IPS-20b (cell line): ENCODE results near the gene NINJ1.
"Not testable (repeated sequence)": the region's sequence is repeated elsewhere in the genome, so short reads cannot be mapped to it uniquely, and the experiment has no call there.

Experiments
- H3K27ac ChIP-seq: one replicate; pipeline ENCODE4 v1.5.1; 2013; ENCODE audit warnings: low read length
- H3K27me3 ChIP-seq: 2 replicates; pipeline ENCODE4 v1.6.1; 2013; ENCODE audit warnings: mild to moderate bottlenecking, low read length, inconsistent platforms; ENCODE audit not compliant: insufficient read depth
- H3K36me3 ChIP-seq: 2 replicates; pipeline ENCODE4 v1.6.1; 2013; ENCODE audit warnings: low read depth, mild to moderate bottlenecking, inconsistent platforms, low read length, moderate library complexity; ENCODE audit not compliant: insufficient read depth
- H3K4me1 ChIP-seq: 2 replicates; pipeline ENCODE4 v1.6.1; 2013; ENCODE audit warnings: mild to moderate bottlenecking, control low read depth, inconsistent platforms, low read length, moderate library complexity; ENCODE audit not compliant: insufficient read depth
- H3K4me3 ChIP-seq: 2 replicates; pipeline ENCODE4 v1.5.1; 2013; ENCODE audit warnings: mild to moderate bottlenecking, low read length, inconsistent platforms
- H3K9ac ChIP-seq: 2 replicates; pipeline ENCODE4 v1.6.1; 2013; ENCODE audit warnings: low read depth, mild to moderate bottlenecking, inconsistent platforms, low read length, moderate library complexity
- H3K9me3 ChIP-seq: 2 replicates; pipeline ENCODE4 v1.6.1; 2013; ENCODE audit warnings: mild to moderate bottlenecking, low read depth, low read length, inconsistent platforms; ENCODE audit not compliant: insufficient read depth

Gene NINJ1

DNA sequence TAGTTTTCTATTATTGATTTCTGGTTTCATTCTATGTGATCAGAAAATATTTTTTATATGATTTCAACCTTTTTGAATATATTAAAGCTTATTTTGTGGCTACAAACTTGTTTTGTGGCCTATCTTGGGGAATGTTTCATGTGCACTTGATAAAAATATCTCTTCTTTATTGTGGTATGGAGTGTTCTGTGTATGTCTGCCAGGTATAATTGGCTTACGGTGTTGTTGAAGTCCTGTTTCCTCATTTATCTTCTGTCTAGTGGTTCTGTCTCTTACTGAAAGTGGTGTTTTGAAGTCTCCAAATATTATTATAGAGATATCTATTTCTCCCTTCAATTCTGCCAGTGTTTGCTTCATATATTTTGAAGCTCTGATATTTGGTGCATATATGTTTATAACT is 28.4 kb downstream of the NINJ1 start:
- Histone ChIP-seq H3K36me3 (no peaks in the 10 kb centered on the region), H3K27me3 (no peaks in the 10 kb centered on the region), H3K4me3 (no peak overlapping the region), H3K9me3 (no peaks in the 10 kb centered on the region), H3K27ac (no peak overlapping the region), H3K9ac (no peak overlapping the region), H3K4me1 (no peaks in the 10 kb centered on the region)

DNA sequence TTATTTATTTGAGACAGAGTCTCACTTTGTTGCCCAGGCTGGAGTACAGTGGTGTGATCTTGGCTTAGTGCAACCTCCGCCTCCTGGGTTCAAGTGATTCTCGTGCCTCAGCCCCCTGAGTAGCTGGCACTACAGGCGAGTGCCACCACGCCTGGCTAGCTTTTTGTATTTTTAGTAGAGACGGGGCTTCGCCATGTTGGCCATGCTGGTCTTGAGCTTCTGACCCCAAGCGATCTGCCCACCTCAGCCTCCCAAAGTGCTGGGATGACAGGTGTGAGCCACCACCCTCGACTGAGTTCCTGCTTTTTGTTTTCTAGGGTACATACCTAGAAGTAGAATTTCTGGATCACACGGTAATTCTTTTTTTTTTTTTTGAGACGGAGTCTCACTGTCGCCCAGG is 33.0 kb downstream of the NINJ1 start:
- H3K9ac ChIP-seq, H3K27ac ChIP-seq, H3K9me3 ChIP-seq, H3K36me3 ChIP-seq, H3K4me3 ChIP-seq, H3K4me1 ChIP-seq: not testable (repeated sequence)
- peaks cover 14% of the 10 kb centered on the region for H3K27me3 ChIP-seq

DNA sequence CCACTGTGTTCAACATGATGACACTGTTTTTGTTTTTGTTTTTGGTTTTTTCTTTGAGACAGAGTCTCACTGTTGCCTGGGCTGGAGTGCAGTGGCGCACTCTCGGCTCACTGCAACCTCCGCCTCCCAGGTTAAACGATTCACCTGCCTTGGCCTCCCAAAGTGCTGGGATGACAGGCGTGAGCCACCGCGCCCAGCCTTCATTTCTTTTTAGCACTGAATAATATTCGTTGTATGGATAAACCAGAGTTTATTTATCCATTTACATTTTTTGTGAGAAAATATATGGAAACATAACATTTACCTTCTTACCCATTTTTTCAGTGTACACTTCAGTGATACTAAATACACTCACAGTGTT is 33.8 kb downstream of the NINJ1 start:
- Histone ChIP-seq H3K9me3 (no peaks in the 10 kb centered on the region), H3K9ac (no peak overlapping the region), H3K36me3 (no peaks in the 10 kb centered on the region), H3K27me3 (peaks cover 14% of the 10 kb centered on the region), H3K4me3 (no peak overlapping the region), H3K27ac (no peak overlapping the region), H3K4me1 (peaks cover 5% of the 10 kb centered on the region; the same call in 1 of the 2 replicates)

DNA sequence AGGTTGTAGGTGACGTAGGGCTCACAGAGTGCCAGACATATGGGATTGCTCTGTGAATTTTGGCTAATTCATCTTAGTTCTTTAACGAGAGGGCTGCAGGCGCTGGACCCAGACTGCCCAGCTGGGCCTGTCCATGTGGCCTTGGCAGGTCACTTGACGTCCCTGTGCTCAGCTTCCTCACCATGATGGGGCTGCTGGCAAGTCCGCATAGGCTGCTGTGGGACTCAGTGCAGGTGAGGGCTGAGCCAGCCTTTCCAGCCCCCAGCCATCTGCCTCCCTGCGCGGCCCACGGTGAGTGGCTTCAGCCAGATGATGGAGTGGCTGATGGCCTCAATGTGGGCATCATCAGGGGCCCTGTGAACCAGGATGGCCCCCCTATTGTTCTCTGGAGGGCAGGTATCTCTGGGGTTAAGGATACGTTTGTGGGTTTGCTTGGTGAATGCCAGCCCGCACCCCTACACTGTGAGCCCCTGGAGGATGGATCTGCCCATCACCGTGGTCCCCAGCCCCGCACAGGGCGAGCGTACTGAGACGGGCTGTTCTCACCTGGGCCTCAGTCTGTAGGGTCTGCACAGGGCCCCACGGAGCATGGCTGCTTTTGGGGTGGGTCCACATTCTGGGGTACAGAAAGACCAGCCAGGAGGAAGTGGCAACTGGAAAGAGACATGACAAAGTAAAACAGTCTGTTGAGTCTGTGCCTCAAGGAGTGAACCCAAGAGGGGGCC is 34.3 kb downstream of the NINJ1 start:
- Histone ChIP-seq H3K9ac (no peak overlapping the region), H3K36me3 (no peaks in the 10 kb centered on the region), H3K4me1 (peaks cover 5% of the 10 kb centered on the region; the same call in 1 of the 2 replicates), H3K27ac (no peak overlapping the region), H3K4me3 (no peak overlapping the region), H3K27me3 (peaks cover 14% of the 10 kb centered on the region), H3K9me3 (no peaks in the 10 kb centered on the region)

DNA sequence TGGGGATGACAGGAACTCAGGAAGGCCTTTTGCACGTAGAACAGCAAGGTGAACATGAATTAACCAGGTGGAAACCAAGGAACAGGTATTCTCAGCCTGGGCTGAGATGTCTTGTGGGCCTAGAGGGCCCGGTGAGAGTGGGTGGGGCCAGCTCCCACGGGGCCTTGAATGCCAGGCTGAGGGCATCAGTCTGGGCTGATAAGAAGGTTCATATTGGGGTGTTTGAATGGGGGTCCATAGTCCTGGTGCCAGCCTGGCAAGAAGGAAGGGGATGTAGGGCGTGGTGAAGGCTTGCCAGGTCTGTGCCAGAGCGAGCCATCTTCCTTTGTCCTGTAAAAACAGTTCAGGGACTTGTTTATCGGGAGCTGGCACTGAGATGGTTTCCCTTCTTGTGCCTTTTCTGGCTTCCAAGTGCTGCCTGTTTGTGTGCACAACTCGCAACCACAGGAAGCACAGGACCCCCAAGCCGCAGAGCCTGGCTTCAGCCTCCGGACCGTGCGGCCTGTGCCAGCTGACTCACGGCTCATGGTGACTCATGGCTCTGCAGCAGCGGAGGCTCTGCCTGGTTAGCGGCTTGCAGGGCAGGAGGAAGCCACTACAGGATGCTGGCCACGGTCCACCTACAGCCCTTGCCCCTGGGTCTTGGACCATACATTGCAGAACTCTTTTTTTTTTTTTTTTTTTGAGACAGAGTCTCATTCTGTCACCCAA is 35.7 kb downstream of the NINJ1 start:
- H3K4me3 ChIP-seq: no peak overlapping the region
- no peak overlapping the region for H3K9ac ChIP-seq

DNA sequence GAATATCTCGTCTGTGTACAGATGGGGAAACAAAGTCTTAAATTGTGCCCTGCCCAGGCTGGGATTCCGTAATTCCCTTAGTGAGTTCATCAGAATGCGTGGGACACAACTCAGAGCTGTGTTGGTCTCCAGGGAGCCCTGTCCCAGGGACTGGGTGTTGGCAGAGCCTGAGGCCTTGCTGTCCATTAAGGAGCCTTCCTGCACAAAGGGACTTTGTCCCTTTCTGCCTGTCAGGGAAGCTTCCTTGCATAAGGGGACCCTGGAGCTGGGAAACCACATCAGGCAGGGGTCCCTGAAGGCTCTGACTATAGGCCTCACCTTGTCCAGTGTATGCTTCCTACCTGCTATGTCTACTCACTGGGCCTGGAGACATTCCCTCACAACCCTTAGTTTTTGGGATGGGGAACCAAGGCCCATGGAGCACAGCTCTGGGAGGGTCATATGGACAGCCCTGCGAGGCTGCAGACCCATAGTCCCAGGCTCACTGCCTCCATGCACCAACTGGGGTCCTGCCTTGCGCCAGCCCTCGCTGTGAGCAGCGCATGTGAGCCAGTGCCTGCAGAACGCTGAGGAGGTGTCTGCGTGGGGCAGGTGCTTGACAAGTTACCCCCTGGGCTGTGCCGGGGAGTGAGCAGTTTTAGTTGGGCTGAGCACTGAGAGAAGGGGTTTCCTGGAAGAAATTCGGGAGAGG is 36.4 kb downstream of the NINJ1 start:
- Histone ChIP-seq H3K9ac (no peak overlapping the region), H3K4me1 (peaks cover 5% of the 10 kb centered on the region; the same call in 1 of the 2 replicates), H3K27ac (no peak overlapping the region), H3K4me3 (0 out of 2 replicates have a peak overlapping the region, but pooled peaks have one; percentile 71), H3K9me3 (no peaks in the 10 kb centered on the region), H3K36me3 (no peaks in the 10 kb centered on the region), H3K27me3 (peaks cover 14% of the 10 kb centered on the region)

More for the DNA sequence above, 35.7 kb downstream of the NINJ1 start:
- H3K4me1 ChIP-seq: peaks cover 5% of the 10 kb centered on the region; the same call in 1 of the 2 replicates
- no peak overlapping the region for H3K27ac ChIP-seq
- H3K27me3 ChIP-seq: peaks cover 14% of the 10 kb centered on the region
- H3K36me3 ChIP-seq: no peaks in the 10 kb centered on the region
- no peaks in the 10 kb centered on the region for H3K9me3 ChIP-seq

DNA sequence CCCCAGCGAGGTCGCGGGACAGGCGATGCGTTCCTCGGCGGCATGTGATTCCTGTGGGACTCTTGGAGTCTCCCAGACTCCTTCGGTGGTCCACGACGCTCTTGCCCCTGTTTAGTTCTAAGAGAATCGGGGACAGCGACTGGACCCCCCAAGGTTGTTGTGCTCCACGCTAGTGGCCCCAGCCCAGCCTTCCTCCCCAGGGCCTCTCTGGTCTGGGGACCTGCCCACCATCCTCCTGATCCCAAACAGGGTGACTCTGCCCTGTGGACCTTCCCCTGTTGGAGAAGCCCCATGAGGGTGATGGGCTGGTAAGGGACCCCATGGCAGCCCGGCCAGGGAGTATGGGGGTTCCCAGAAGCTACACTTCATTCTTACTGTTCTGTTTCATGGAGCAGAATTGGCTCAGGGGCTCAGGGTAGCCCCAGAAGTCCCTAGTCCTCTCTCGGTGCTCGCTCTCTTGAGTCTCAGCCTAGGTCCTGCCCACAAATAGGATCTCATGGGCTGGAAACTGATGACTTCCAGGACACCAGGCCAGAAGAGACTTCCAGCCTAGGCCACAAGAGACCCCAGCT is 37.2 kb downstream of the NINJ1 start:
- Histone ChIP-seq H3K36me3 (no peaks in the 10 kb centered on the region), H3K27ac (no peak overlapping the region), H3K27me3 (peaks cover 14% of the 10 kb centered on the region), H3K4me1 (peaks cover 5% of the 10 kb centered on the region; the same call in 1 of the 2 replicates), H3K9me3 (no peaks in the 10 kb centered on the region), H3K4me3 (peak overlapping the region; percentile 71), H3K9ac (peak overlapping the region; percentile 32; the same call in 1 of the 2 replicates)

DNA sequence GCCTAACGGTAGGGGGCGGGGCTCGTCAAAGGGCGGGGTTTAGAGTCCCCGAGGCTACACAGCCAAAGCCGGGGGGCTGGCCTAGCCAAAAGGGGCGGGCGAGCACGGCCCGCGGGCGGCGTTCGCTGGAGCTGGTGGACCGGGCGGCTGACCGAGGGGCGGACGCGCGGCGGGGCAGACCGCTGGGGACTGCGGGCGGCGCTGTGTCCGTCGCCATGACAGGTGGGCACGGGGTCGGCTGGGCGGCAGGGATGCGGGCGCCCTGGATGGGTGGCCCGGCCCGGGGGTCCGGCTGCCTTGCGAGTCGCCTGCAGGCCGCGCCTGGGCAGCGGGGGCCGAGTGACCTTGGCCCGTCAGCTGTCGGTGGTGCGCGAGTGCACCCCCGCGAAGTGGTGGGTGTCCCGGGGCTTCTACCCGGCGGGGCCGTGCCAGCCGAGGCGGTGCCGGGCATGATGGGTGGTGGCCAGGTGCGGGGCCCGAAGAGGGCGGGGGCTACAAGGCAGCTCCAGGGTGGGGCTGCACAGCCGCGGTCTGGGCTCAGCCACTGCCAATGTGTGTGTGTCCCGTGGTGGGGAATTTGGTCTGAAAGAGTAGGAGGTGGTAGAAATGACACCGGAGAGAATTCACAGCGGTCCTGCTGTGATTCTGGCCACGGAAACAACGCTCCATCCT is 37.8 kb downstream of the NINJ1 start, which contains the start of gene CARD19:
Gene CARD19, plus strand, starts transcription at position 87 of the 672 bp plus-strand sequence. Its CDS starts 129 bp downstream, at position 216.
- H3K4me1 ChIP-seq: peaks cover 5% of the 10 kb centered on the region; the same call in 1 of the 2 replicates
- peak within 1 kb of the TSS; percentile 71 for H3K4me3 ChIP-seq
- H3K27ac ChIP-seq: no peak within 1 kb of the TSS
- H3K9ac ChIP-seq: peak within 1 kb of the TSS; percentile 39; the same call in 1 of the 2 replicates
- H3K9me3 ChIP-seq: no peaks in the 10 kb centered on the region
- no peaks in the 10 kb centered on the region for H3K36me3 ChIP-seq
- peaks cover 14% of the 10 kb centered on the region for H3K27me3 ChIP-seq

DNA sequence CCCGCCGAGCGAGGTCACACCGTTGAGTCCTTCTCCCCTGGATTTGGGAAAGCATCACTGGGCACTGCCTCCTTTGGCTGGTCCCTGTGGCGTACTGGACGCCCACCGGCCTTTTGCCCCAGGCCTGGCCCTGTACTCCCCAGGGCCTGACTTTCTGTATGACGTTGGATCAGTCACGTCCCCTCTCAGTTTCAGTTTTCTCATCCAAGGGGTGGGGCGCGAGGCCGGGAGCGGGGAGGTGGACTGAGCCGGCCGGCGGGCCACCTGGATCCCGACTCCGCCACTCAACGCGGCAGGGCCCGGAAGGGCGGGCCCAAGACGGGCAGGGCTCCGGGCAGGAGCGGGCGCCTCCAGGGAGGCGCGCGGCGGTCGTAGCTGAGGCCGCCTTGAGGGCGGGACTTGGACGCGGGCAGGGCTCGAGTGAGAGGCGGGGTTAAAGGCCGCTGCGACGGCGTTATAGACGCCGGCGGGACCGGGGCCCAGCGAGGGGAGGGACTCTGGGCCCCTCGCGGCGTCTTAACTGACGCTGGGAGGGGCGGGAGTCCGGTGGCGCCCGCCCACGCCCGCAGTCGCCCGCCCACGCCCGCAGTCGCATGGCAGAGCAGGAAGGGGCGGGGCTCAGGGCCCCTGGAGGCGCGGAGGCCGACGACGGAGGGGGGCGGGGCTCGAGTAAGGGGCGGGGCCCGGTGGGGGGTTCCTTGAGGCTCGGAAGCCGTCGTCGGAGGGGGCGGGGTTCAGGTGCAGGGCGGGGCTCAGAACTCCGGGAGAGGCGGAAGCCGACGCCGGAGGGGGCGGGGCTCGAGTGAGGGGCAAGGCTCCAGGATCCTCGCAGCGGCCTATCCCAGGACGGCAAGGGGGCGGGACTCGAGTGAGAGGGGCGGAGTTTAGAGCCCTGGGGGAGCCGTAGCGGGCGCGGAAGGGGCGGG is 38.6 kb downstream of the NINJ1 start:
- Histone ChIP-seq H3K27me3 (peaks cover 14% of the 10 kb centered on the region), H3K36me3 (no peaks in the 10 kb centered on the region), H3K27ac (no peak overlapping the region), H3K9ac (peak overlapping the region; percentile 39; the same call in 1 of the 2 replicates), H3K4me1 (peaks cover 5% of the 10 kb centered on the region; the same call in 1 of the 2 replicates), H3K9me3 (no peaks in the 10 kb centered on the region), H3K4me3 (peak overlapping the region; percentile 43)

DNA sequence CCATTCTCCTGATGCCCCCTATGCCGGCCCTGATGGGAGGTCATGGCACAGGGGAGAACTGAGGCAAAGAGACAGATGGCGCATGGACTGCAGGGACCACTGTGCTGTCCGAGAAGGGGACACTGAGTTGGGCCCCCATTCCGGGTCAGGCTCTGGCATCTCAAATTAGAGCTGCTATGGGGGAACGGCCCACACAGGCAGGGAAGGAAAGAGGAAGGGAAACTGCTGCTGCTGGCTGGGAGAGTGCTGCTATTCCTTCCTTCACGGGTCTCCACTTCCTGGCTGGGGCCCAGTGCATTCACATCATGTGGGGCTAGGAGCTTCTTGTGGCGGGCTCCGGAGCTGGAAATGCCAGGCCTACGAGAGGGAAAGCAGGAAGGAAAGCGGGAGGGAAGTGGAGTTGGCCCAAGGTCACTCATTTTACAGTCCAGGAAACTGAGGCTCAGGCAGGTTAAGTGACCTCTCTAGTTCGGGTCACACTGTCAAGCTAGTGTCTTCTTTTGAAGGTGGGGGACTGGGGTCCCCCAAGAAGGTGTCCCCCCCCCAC is 39.3 kb downstream of the NINJ1 start:
- no peak overlapping the region for H3K27ac ChIP-seq
- no peaks in the 10 kb centered on the region for H3K9me3 ChIP-seq
- H3K4me1 ChIP-seq: peaks cover 5% of the 10 kb centered on the region; the same call in 1 of the 2 replicates
- H3K9ac ChIP-seq: peak overlapping the region; percentile 39; the same call in 1 of the 2 replicates
- peak overlapping the region; percentile 43 for H3K4me3 ChIP-seq
- H3K27me3 ChIP-seq: peaks cover 14% of the 10 kb centered on the region
- no peaks in the 10 kb centered on the region for H3K36me3 ChIP-seq
